HEK293T (cell line): ENCODE data around the gene TP53RK.

Experiments
- CTCF ChIA-PET: fragments of 350-600 bp; formaldehyde crosslinking; extraction: SDS; loops from one replicate; lab custom pipeline; 2021; ENCODE audit warnings: antibody characterized with exemption, inconsistent platforms; lab: Yijun Ruan, JAX
- POLR2A ChIA-PET: fragments of 350-600 bp; formaldehyde crosslinking; extraction: SDS; loops from one replicate; lab custom pipeline; 2020; ENCODE audit warnings: antibody characterized with exemption, inconsistent platforms; lab: Yijun Ruan, JAX
- DNase-seq: peaks from one replicate; pipeline ENCODE4 v3.0.0; 2012; ENCODE audit warnings: mixed read lengths; ENCODE audit errors: extremely low spot score
- ARNT ChIP-seq: fragments of 450-650 bp; IDR thresholded peaks from 2 replicates; pipeline ENCODE4 v1.6.1; 2017; ENCODE audit warnings: mild to moderate bottlenecking
- BHLHE40 ChIP-seq: fragments of 450-650 bp; IDR thresholded peaks from 2 replicates; pipeline ENCODE4 v1.6.1; 2016; ENCODE audit warnings: mild to moderate bottlenecking, moderate library complexity, borderline replicate concordance
- CTBP1 ChIP-seq: fragments of 450-650 bp; IDR thresholded peaks from 2 replicates; pipeline ENCODE4 v1.6.1; 2016; ENCODE audit warnings: borderline replicate concordance
- ELF4 ChIP-seq: fragments of 450-650 bp; IDR thresholded peaks from 2 replicates; pipeline ENCODE4 v1.6.1; 2017; ENCODE audit warnings: antibody characterized with exemption
- FOXA1 ChIP-seq: fragments of 450-650 bp; IDR thresholded peaks from 2 replicates; pipeline ENCODE4 v1.6.1; 2016; ENCODE audit warnings: mild to moderate bottlenecking
- FOXK2 ChIP-seq: fragments of 450-650 bp; IDR thresholded peaks from 2 replicates; pipeline ENCODE4 v1.6.1; 2016; ENCODE audit warnings: mild to moderate bottlenecking
- FOXM1 ChIP-seq: fragments of 450-650 bp; IDR thresholded peaks from 2 replicates; pipeline ENCODE4 v1.6.1; 2017; ENCODE audit warnings: mild to moderate bottlenecking, borderline replicate concordance
- HDGF ChIP-seq: fragments of 450-650 bp; IDR thresholded peaks from 2 replicates; pipeline ENCODE4 v1.6.1; 2017; ENCODE audit warnings: antibody characterized with exemption, borderline replicate concordance
- L3MBTL2 ChIP-seq: fragments of 450-650 bp; conservative IDR thresholded peaks from 2 replicates; pipeline ENCODE4 v1.6.1; 2016; ENCODE audit warnings: mild to moderate bottlenecking
- LEF1 ChIP-seq: fragments of 450-650 bp; IDR thresholded peaks from 2 replicates; pipeline ENCODE4 v1.6.1; 2017; ENCODE audit warnings: mild to moderate bottlenecking, borderline replicate concordance
- NFRKB ChIP-seq: fragments of 450-650 bp; IDR thresholded peaks from 2 replicates; pipeline ENCODE4 v1.6.1; 2016; ENCODE audit warnings: mild to moderate bottlenecking, moderate library complexity
- PKNOX1 ChIP-seq: fragments of 450-650 bp; IDR thresholded peaks from 2 replicates; pipeline ENCODE4 v1.6.1; 2016
- SP1 ChIP-seq: fragments of 450-650 bp; IDR thresholded peaks from 2 replicates; pipeline ENCODE4 v1.6.1; 2017
- SUZ12 ChIP-seq: fragments of 450-650 bp; IDR thresholded peaks from 2 replicates; pipeline ENCODE4 v1.6.1; 2016; ENCODE audit warnings: mild to moderate bottlenecking
- TARDBP ChIP-seq: fragments of 450-650 bp; IDR thresholded peaks from 2 replicates; pipeline ENCODE4 v1.6.1; 2016
- ZNF384 ChIP-seq: fragments of 450-650 bp; IDR thresholded peaks from 2 replicates; pipeline ENCODE4 v1.6.1; 2016

The TP53RK gene

GRCh38 chr20:46638898-46639274, 50.4 kb downstream of the TP53RK start:
- ChIA-PET CTCF (no interaction called here), POLR2A (no interaction called here)
- DNase-seq: no peak
- TF ChIP-seq ARNT (no peak), CTBP1 (no peak)

GRCh38 chr20:46638134-46638897, 50.9 kb downstream of the TP53RK start:
- no peak for TF ChIP-seq FOXA1
- no peak for TF ChIP-seq ARNT
- TF ChIP-seq HDGF: no peak
- TF ChIP-seq L3MBTL2: no peak
- no peak for TF ChIP-seq FOXK2
- TF ChIP-seq NFRKB: no peak
- no peak for TF ChIP-seq ELF4
- no peak for TF ChIP-seq BHLHE40
- no peak for TF ChIP-seq PKNOX1
- no peak for TF ChIP-seq SUZ12
- DNase-seq: no peak
- ChIA-PET CTCF (no interaction called here), POLR2A (no interaction called here)

- ChIA-PET POLR2A (no interaction called here), CTCF (no interaction called here)
- no peak for TF ChIP-seq PKNOX1
- TF ChIP-seq LEF1: no peak
- TF ChIP-seq SP1: no peak
- no peak for TF ChIP-seq NFRKB
- no peak for TF ChIP-seq FOXM1
- TF ChIP-seq FOXA1: no peak
- TF ChIP-seq CTBP1: no peak
- DNase-seq: no peak
Measured at GRCh38 chr20:46637427-46638133, 51.7 kb downstream of the TP53RK start.

- no peak for TF ChIP-seq L3MBTL2
- no peak for TF ChIP-seq PKNOX1
- TF ChIP-seq ELF4: no peak
- no peak for TF ChIP-seq SP1
- TF ChIP-seq NFRKB: no peak
- no peak for TF ChIP-seq BHLHE40
- TF ChIP-seq LEF1: no peak
- TF ChIP-seq ZNF384: no peak
- no peak for TF ChIP-seq CTBP1
- no peak for TF ChIP-seq FOXK2
- no peak for TF ChIP-seq HDGF
- TF ChIP-seq TARDBP: no peak
- POLR2A ChIA-PET: no interaction called here
- no peak for DNase-seq
- CTCF ChIA-PET: no interaction called here
Measured at GRCh38 chr20:46637020-46637419, 52.2 kb downstream of the TP53RK start.

GRCh38 chr20:46636514-46636913, 52.7 kb downstream of the TP53RK start:
- TF ChIP-seq SP1 (no peak), PKNOX1 (no peak), FOXM1 (no peak), L3MBTL2 (no peak), CTBP1 (no peak), ZNF384 (no peak), NFRKB (no peak), HDGF (no peak), FOXK2 (no peak), ARNT (no peak), FOXA1 (no peak), BHLHE40 (no peak), ELF4 (no peak), LEF1 (no peak), SUZ12 (no peak)
- DNase-seq: no peak
- ChIA-PET POLR2A (no interaction called here), CTCF (no interaction called here)
